GM12874 (cell line): ENCODE results near the gene EXO1.

Experiments used
- CTCF ChIP-seq: IDR thresholded peaks from 2 replicates; pipeline ENCODE4 v1.5.1; 2011; ENCODE audit warnings: low read depth, mild to moderate bottlenecking, control low read depth, low read length, moderate library complexity; ENCODE audit not compliant: insufficient read depth

EXO1 gene

DNA sequence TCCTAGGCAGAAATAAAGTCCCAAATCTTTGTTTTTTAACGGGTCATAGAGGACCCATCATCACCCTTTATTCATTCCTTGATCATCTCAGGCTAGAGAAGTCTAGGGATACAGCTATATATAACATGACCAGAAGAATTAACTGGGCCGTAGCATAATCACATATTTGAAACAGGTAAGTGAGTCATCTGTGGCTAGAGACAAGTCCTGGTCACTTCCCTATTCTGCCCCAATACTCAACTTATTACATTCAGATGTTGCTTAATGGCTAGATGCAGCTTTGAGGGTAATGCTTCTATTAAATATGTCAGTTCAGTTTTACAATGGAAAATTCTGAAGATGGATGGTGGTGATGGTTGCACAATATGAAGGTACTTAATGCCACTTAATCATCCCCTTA is 47.0 kb downstream of the EXO1 start:
- no peak for TF ChIP-seq CTCF

DNA sequence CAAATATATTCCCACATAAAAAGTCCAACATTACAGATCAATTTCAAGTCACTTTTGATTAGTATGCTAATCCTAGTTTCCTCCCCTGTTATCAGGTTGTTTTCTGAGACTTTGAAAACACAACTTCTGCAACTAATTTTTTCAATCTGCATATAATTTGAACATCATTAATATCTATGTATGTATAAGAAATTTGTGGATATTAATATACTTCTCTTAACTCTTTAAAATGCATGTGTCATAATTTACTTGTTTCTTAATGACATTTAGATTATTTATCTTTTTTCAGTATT is 48.6 kb downstream of the EXO1 start:
- no peak for TF ChIP-seq CTCF

DNA sequence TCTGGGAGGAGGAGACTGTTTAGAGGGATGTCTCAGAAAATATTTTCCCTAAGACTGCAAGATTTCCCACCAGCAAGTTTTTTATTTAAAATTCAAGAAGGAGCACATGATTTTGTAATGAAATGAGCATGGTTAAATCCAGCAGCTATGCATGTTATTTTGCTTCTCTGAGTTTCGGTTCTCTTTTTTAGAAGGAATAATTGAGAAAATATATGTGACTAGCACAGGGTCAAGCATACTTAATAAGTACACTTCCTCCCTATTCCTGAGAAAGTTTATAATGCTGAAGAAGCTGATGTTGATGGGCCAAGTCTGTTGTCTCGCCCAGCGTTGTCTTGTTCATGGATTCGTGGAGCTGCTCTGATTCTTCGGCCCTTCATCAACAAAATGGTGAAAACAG is 51.2 kb downstream of the EXO1 start:
- no peak for TF ChIP-seq CTCF

DNA sequence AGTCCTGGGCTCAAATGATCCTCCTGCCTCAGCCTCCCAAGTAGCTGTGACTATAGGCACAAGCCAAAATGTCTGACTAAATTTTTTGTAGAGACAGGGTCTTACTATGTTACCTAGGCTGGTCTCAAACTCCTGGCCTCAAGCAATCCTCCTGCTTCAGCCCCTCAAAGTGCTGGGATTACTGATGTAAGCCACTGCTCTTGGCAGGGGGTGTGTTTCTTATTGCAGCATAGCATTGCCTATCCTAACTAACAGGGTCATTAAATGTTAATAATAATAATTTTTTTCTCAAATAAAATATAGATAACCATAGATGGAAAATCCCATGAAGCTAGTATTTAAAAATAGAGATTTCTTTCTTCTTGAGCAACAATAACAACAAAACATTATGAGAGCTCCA is 52.4 kb downstream of the EXO1 start:
- no peak for TF ChIP-seq CTCF

GRCh38 chr1:241902391-241903065 is 54.5 kb downstream of the EXO1 start:
- TF ChIP-seq CTCF = no peak

GRCh38 chr1:241916196-241916595 is 68.2 kb downstream of the EXO1 start:
- TF ChIP-seq CTCF = no peak

- no peak for TF ChIP-seq CTCF
These were observed 69.5 kb downstream of the EXO1 start for GRCh38 chr1:241917487-241917886.
